ENCODE data around the gene CENPP. TPM values are rescaled to one million over a fixed set of nuclear protein-coding genes. Genes with fewer than 3 reads are reported as not detected.

Gene CENPP
- total and polyA plus RNA-seq, 2 donors from 2014 or later, result 1.2 to 4.2 TPM

DNA sequence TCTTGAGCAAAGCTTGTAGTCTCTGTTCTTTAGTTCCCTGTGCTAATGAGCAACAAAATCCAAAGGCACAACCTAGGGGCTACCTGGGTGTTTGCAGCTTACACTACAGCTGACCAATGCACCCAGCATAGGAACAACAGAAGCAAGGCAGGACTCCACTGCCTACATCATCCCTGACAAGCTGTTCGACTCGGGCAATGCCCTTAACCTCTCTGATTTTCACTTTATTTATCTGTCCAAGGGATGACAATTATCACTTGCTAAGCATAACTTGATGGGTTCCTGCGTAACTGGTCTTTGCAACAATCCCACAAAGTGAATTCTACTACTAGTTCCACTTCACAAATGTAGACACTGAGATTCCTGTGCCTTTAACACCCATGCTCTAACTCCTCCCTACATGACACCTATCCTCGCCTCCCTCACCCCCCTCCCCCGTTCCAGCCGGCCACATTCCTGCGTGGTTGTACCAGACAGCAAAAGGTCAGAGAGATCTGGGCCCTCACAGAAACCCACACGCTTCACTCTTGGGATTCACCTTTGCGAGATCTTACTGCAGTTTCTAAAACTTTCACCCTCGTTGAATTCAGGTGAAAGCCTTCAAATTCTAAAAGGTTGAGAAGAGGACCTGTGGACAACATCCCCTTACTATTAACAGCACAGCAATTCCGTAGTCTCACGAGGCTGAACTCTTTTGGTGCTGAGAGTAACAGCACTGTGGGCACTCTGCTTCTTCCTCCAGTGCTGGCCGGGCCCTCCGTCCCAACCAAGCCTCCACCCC, 343.2 kb downstream of the CENPP start:
- peak overlapping the region in 1 of 2 donors; percentile 76 for H3K27ac ChIP-seq (ENCODE audit: low read depth in 2 of 2, low read length in 2 of 2)
- no peaks in the 10 kb centered on the region for H3K36me3 ChIP-seq (ENCODE audit: control insufficient read depth in 2 of 3, insufficient read depth in 3 of 3, low read length in 3 of 3)
- intact Hi-C loops (cut with DNase I), result no loop called here
- FAIRE-seq (no peak), DNase-seq (peak; percentile 60 to 77 (median 71))
- H3K27me3 ChIP-seq (ENCODE audit: control insufficient read depth, insufficient read depth, low read length), result no peaks in the 10 kb centered on the region
- TF ChIP-seq, protein P1, sequence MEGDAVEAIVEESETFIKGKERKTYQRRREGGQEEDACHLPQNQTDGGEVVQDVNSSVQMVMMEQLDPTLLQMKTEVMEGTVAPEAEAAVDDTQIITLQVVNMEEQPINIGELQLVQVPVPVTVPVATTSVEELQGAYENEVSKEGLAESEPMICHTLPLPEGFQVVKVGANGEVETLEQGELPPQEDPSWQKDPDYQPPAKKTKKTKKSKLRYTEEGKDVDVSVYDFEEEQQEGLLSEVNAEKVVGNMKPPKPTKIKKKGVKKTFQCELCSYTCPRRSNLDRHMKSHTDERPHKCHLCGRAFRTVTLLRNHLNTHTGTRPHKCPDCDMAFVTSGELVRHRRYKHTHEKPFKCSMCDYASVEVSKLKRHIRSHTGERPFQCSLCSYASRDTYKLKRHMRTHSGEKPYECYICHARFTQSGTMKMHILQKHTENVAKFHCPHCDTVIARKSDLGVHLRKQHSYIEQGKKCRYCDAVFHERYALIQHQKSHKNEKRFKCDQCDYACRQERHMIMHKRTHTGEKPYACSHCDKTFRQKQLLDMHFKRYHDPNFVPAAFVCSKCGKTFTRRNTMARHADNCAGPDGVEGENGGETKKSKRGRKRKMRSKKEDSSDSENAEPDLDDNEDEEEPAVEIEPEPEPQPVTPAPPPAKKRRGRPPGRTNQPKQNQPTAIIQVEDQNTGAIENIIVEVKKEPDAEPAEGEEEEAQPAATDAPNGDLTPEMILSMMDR (IDR thresholded peaks at IDR 0.05; ENCODE audit: borderline replicate concordance, extremely low read depth, insufficient read depth), result no peak
- H3K4me3 ChIP-seq (ENCODE audit: low read length in 3 of 3), result peak overlapping the region; percentile 89 to 100 (median 99)
- no peaks in the 10 kb centered on the region for H3K9me3 ChIP-seq (ENCODE audit: control insufficient read depth in 2 of 3, insufficient read depth in 1 of 3, low read length in 3 of 3)
- H3K4me1 ChIP-seq (ENCODE audit: control insufficient read depth in 2 of 3, insufficient read depth in 2 of 3, low read depth in 1 of 3, low read length in 3 of 3), result peaks cover 0 to 11% (median 5%) of the 10 kb centered on the region in 3 donors
- peak overlapping the region; percentile 11 to 89 (median 74) for H3K9ac ChIP-seq (ENCODE audit: low read length in 3 of 3)

DNA sequence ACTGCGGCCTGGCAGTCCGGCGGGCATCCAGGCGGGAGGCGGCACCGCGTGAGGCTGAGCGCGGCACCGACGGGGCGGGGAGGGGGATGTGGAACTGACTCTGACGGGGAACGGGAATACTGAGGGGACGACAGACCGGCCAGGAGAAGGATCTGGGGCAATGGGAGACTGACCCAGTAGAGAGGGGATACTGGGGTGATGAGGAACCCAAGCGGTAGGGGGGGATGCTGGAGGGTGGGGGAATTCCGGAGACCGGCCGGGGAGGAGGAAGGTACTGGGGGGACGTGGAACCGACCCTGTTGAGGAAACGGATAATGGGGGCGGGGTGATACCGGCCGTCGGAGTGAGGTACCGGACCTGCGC, 343.8 kb downstream of the CENPP start:
- FAIRE-seq (no peak), DNase-seq (peak in 4 of 5 donors; percentile 25 to 74 (median 44))
- intact Hi-C loops (cut with DNase I), result no loop called here

More for the DNA sequence above, 343.8 kb downstream of the CENPP start:
- Histone ChIP-seq H3K4me3 (ENCODE audit: low read length in 3 of 3) (peak overlapping the region; percentile 89 to 100 (median 99)), H3K36me3 (ENCODE audit: control insufficient read depth in 2 of 3, insufficient read depth in 3 of 3, low read length in 3 of 3) (no peaks in the 10 kb centered on the region), H3K27ac (ENCODE audit: low read depth in 2 of 2, low read length in 2 of 2) (peak overlapping the region; percentile 76 to 82), H3K9ac (ENCODE audit: low read length in 3 of 3) (peak overlapping the region; percentile 74 to 89 (median 77)), H3K4me1 (ENCODE audit: control insufficient read depth in 2 of 3, insufficient read depth in 2 of 3, low read depth in 1 of 3, low read length in 3 of 3) (peaks cover 0 to 11% (median 5%) of the 10 kb centered on the region in 3 donors), H3K9me3 (ENCODE audit: control insufficient read depth in 2 of 3, insufficient read depth in 1 of 3, low read length in 3 of 3) (no peaks in the 10 kb centered on the region), H3K27me3 (ENCODE audit: control insufficient read depth, insufficient read depth, low read length) (no peaks in the 10 kb centered on the region)
- TF ChIP-seq, protein P1 (IDR thresholded peaks at IDR 0.05; ENCODE audit: borderline replicate concordance, extremely low read depth, insufficient read depth), result no peak

Small RNAs within 50 kb of the gene (microRNA-seq; reads per million reads assigned to microRNA genes)
- gene MIR3651 (2.0 reads per million), gene MIR4670 (not detected)

Other genes with a start within 250 kb of the CENPP start
- gene SPTLC1, start 210.5 kb upstream of the CENPP start, total RNA-seq, result 72.2 TPM
- 29.4 TPM for gene SPTLC1, start 210.5 kb upstream of the CENPP start, polyA plus RNA-seq (ENCODE audit: insufficient read depth, low read depth, low replicate concordance)
- gene IARS1, start 32.3 kb upstream of the CENPP start, total RNA-seq, result 98.3 TPM
- 30.7 TPM for gene IARS1, start 32.3 kb upstream of the CENPP start, polyA plus RNA-seq (ENCODE audit: insufficient read depth, low read depth, low replicate concordance)
- gene NOL8, start 603 bp upstream of the CENPP start, total RNA-seq, result 32.4 TPM
- 10.8 TPM for gene NOL8, start 603 bp upstream of the CENPP start, polyA plus RNA-seq (ENCODE audit: insufficient read depth, low read depth, low replicate concordance)
- gene OGN, start 78.6 kb downstream of the CENPP start, total RNA-seq, result 3.8 TPM
- 2.0 TPM for gene OGN, start 78.6 kb downstream of the CENPP start, polyA plus RNA-seq (ENCODE audit: insufficient read depth, low read depth, low replicate concordance)
- 3.2 TPM for gene OMD, start 98.5 kb downstream of the CENPP start, total RNA-seq
- 0.52 TPM for gene OMD, start 98.5 kb downstream of the CENPP start, polyA plus RNA-seq (ENCODE audit: insufficient read depth, low read depth, low replicate concordance)
- 1.5 TPM for gene ASPN, start 156.6 kb downstream of the CENPP start, total RNA-seq
- 3.2 TPM for gene ASPN, start 156.6 kb downstream of the CENPP start, polyA plus RNA-seq (ENCODE audit: insufficient read depth, low read depth, low replicate concordance)
- 7.6 TPM for gene ECM2, start 210.0 kb downstream of the CENPP start, total RNA-seq
- gene ECM2, start 210.0 kb downstream of the CENPP start, polyA plus RNA-seq (ENCODE audit: insufficient read depth, low read depth, low replicate concordance), result 5.5 TPM

All from kidney (tissue), 14 donors.